Epithelial cell of proximal tubule (primary cell): Measurements from ENCODE around the gene CCDC54. TPM values are rescaled to one million over a fixed set of nuclear protein-coding genes. Genes with fewer than 3 reads are reported as not detected.

ENCODE experiments used
- DNase-seq: peaks from one replicate; pipeline ENCODE4 v3.0.0-alpha.2; 2011; ENCODE audit warnings: low read depth
- H3K4me3 ChIP-seq: 2 replicates; pipeline ENCODE4 v1.5.1; 2011; ENCODE audit warnings: low read depth, mild to moderate bottlenecking, low read length
- total RNA-seq: library from RNA; depleted of rRNA; stranded (reverse); fragments of >200 nt; gene quantifications from 2 replicates; pipeline ENCODE4 v1.2.3, GENCODE V29; 2015
- TF ChIP-seq, protein P1 (sequence below): conservative IDR thresholded peaks from 2 replicates; pipeline ENCODE4 v1.5.1; 2012; ENCODE audit warnings: low read depth, mild to moderate bottlenecking, low read length

Gene CCDC54
- total RNA-seq, 1 donor from 2014 or later, result not detected

- TF ChIP-seq, protein P1, sequence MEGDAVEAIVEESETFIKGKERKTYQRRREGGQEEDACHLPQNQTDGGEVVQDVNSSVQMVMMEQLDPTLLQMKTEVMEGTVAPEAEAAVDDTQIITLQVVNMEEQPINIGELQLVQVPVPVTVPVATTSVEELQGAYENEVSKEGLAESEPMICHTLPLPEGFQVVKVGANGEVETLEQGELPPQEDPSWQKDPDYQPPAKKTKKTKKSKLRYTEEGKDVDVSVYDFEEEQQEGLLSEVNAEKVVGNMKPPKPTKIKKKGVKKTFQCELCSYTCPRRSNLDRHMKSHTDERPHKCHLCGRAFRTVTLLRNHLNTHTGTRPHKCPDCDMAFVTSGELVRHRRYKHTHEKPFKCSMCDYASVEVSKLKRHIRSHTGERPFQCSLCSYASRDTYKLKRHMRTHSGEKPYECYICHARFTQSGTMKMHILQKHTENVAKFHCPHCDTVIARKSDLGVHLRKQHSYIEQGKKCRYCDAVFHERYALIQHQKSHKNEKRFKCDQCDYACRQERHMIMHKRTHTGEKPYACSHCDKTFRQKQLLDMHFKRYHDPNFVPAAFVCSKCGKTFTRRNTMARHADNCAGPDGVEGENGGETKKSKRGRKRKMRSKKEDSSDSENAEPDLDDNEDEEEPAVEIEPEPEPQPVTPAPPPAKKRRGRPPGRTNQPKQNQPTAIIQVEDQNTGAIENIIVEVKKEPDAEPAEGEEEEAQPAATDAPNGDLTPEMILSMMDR, result no peak
- no peak for DNase-seq
- no peak overlapping the region for H3K4me3 ChIP-seq
Measured at GRCh38 chr3:107407355-107407754, 30.1 kb downstream of the CCDC54 start.

DNA sequence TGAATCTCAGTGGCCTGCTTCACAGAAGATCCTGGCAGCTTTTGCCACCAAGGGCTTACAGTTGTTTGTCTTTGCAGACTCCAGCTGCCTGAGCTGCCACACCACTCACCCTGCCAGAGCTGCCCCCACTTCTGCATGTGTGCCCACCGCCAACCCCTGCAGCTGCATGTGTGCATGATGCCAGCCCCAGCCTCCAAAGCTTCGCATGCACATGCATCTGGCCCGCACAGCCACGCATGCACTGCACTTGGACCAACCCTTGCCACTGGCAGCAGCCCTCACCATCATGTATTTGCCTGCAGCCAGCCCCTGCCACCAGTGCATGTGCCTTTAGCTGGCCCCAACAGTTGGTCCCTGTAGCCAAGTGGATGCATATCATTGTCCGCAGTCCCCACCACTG, 31.3 kb downstream of the CCDC54 start:
- H3K4me3 ChIP-seq, result no peak overlapping the region
- no peak for DNase-seq
- TF ChIP-seq, protein P1, result no peak

DNA sequence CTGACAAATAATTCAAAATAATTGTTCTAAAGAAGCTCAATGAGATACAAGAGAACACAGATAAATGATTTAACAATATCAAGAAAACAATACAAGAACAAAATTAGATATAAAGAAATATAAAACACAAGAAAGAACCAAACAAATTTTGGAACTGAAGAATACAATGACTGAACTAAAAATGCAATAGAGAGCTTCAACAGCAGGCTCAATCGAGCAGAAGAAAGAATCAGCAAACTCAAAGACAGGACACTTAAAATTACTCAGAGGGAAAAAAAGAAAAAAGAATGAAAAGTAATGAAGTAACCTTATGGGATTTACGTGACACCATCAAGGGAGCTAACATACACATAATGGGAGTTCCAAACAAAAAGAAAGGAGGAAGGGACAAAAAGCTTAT, 32.1 kb downstream of the CCDC54 start:
- no peak overlapping the region for H3K4me3 ChIP-seq
- no peak for DNase-seq
- TF ChIP-seq, protein P1, result no peak

DNA sequence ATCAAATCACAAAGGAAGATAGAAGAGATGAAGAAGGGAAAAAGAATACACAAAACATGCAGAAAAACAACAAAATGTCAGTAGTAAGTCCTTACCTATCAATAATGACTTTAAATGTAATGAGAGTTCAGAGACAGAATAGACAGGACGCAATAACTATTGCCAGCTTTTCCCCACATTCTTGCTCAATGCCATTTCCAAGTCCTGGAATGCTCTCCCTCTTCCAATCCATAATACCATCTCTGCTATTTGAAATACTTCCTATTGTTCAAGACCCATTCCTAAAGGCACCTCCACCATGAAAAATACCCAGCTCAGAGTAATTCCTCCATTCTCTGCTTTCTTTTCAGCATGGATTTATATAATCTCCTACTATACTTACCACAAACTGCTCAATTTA, 33.4 kb downstream of the CCDC54 start:
- TF ChIP-seq, protein P1, result no peak
- no peak for DNase-seq
- H3K4me3 ChIP-seq, result no peak overlapping the region

DNA sequence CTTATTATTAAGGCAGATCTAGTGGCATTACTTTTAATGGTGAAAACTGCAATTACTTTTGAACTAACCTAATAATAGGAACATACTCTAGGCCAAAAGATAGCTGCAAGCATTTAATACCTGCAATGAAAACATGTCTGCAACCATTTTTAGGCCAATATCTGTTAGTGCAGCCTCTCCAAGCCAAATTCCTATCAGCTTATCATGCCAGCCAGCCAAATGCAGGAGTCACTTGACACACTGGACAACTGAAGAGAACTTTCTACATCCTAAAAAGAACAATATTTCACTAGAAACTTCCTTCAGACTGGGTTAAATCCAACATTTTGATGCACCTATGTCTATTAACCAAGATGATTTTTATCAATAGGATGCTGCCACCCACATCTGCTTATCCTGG, 33.8 kb downstream of the CCDC54 start:
- H3K4me3 ChIP-seq, result no peak overlapping the region
- DNase-seq, result no peak
- TF ChIP-seq, protein P1, result no peak

DNA sequence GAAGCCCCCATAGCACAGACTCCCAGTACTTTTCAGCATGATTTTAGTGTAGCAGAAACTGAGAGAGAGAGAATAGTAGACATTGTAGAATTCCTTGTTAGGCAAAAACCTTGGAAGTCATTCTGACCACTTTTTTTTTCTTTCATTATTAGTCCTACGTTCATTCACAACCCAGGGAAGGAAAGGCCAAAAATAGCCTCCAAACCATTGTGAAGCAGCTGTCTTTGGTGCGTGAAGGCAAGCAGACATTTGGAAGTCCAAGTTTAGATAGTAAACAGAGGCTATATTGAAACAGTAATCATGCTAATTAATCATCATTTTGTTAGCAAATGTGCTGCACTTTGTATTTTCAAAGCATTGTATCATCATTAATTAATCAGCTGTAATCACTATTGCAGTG, 34.5 kb downstream of the CCDC54 start:
- no peak for DNase-seq
- H3K4me3 ChIP-seq, result no peak overlapping the region
- TF ChIP-seq, protein P1, result no peak

GRCh38 chr3:107412376-107412775, 35.1 kb downstream of the CCDC54 start:
- DNase-seq, result no peak

More at GRCh38 chr3:107412376-107412775, 35.1 kb downstream of the CCDC54 start:
- TF ChIP-seq, protein P1, result no peak
- no peak overlapping the region for H3K4me3 ChIP-seq
